T-helper 2 cell (primary cell): Measurements from ENCODE around the gene CLECL1.
"Not testable (repeated sequence)": the region's sequence is repeated elsewhere in the genome, so short reads cannot be mapped to it uniquely, and the experiment has no call there.

Source experiments
- DNase-seq, 5 experiments: peaks; one replicate each; pipeline versions ENCODE4 v3.0.0 to v3.0.0-alpha.2; 2012 to 2022

Gene CLECL1

GRCh38 chr12:9694241-9694640 is 38.7 kb downstream of the CLECL1 start:
- DNase-seq, result no peak

GRCh38 chr12:9692909-9693308 is 40.0 kb downstream of the CLECL1 start:
- no peak for DNase-seq

- DNase-seq, result no peak
Measured at GRCh38 chr12:9687228-9687627, 45.7 kb downstream of the CLECL1 start.

- DNase-seq, result no peak
Measured at GRCh38 chr12:9685915-9686314, 47.0 kb downstream of the CLECL1 start.

- not testable (repeated sequence) for DNase-seq
Measured at GRCh38 chr12:9685366-9685765, 47.5 kb downstream of the CLECL1 start.

- not testable (repeated sequence) for DNase-seq
Measured at GRCh38 chr12:9682949-9683348, 49.9 kb downstream of the CLECL1 start.

- DNase-seq, result not testable (repeated sequence)
Measured at GRCh38 chr12:9682508-9682907, 50.4 kb downstream of the CLECL1 start.

- peak in 3 of 5 experiments; percentile 26 to 89 (median 61) for DNase-seq
Measured at GRCh38 chr12:9674226-9674590, 58.7 kb downstream of the CLECL1 start.

- DNase-seq, result peak in 4 of 5 experiments; percentile 38 to 87 (median 53)
Measured at GRCh38 chr12:9673404-9674225, 59.3 kb downstream of the CLECL1 start.
